ENCODE data around the gene EDNRA. TPM values are rescaled to one million over a fixed set of nuclear protein-coding genes. Genes with fewer than 3 reads are reported as not detected.

The EDNRA gene
- polyA plus RNA-seq, 3 donors: 67.9 to 97.2 (median 88.1) TPM

DNA sequence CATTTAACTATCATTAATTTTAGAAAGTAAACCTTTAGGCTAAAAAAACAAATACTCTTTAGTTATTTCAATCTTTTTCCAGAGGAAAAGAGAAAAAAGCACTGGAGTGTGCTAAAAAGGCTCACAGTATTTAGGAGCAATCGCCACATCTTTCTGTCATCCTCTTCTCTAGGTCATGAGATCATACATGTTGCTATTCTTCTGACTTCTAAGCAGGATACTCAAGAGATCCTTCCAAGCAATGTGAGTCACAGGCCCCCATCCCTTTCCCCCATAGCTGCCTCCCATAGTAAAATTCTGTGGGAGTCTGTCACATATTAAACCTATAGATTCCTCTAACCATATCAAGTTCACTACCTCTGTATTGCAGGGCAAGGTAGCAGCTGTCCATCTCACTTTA is 7.7 kb downstream of the EDNRA start:
- no peak for DNase-seq (ENCODE audit: extremely low read depth in 1 of 11, low read depth in 9 of 11, low spot score in 4 of 11)

DNA sequence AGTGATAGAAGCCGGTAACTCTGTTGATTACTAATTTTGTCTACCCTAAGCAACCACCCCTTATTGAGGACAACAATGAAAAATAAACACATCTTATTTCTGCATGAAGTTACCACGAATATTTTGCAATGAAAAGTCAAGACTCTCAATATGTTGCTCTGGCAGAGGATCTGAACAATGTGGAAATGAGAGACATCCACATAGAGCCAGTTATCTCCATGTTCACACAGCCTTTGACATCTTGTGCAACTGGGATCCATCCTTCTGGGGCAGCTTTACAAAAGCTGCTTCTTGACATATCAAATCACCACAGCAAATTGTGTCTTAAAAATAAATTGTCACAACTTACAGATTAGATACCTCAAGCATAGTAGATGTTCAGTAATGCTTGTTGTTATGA is 10.2 kb downstream of the EDNRA start:
- no peak for DNase-seq (ENCODE audit: extremely low read depth in 1 of 11, low read depth in 9 of 11, low spot score in 4 of 11)

DNA sequence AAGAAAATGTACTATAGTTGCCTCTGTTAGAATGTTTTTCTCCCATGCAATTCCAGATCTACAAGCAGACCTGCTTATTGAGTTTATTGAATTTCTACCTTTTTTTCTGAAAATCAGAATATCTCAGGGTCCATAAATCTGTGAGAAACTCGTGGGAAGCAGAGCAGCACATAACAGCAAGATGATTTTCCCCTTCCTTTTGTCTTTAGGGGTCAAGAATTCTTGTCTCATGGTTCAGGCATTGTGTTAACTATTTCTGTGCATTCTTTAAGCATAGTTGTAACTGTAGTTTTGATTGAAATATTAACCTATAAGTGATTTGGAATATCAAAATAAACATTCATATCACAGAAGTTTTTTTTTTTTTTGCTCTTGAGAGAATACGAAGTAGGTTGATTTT is 11.4 kb downstream of the EDNRA start:
- no peak for DNase-seq (ENCODE audit: extremely low read depth in 1 of 11, low read depth in 9 of 11, low spot score in 4 of 11)

DNA sequence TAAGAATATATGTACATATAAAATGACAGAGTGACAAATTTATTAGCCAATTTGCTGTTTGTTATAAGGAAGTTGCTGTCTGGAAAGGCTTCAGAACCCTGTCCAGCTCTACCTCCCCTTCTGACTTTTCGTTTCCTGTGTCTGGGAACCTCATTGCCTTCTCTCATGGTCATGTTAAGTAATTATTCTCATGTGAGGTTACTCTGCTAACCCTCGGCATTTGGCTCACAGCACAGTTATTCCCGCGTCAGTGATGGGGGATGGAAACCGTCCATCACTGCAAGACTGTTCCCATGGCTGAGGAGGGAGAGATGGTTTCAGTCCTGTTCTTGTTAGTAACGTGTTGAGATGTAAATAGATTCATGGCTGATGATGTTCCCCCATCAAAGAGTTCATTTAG is 11.9 kb downstream of the EDNRA start:
- peak in 9 of 11 donors; percentile 25 to 68 (median 51) for DNase-seq (ENCODE audit: extremely low read depth in 1 of 11, low read depth in 9 of 11, low spot score in 4 of 11)

DNA sequence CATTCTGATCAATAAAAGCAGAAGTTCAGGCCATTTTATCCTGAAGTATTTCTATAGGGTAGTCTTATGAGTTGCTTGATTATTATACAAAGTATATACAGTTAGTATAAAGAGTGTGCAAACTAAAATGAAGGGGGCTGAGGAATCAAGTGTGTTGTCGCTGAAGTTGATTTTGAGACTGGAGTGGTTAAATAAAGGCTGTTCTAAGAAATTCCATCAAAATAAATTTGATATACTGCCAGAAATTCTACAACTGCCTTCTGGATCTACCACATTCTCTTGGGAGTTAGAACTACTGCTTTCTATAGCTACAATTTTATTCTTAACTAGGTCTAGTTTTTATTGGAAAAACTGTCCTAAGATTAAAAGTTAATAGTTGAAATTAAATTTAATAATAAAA is 12.4 kb downstream of the EDNRA start:
- DNase-seq (ENCODE audit: extremely low read depth in 1 of 11, low read depth in 9 of 11, low spot score in 4 of 11): no peak

DNA sequence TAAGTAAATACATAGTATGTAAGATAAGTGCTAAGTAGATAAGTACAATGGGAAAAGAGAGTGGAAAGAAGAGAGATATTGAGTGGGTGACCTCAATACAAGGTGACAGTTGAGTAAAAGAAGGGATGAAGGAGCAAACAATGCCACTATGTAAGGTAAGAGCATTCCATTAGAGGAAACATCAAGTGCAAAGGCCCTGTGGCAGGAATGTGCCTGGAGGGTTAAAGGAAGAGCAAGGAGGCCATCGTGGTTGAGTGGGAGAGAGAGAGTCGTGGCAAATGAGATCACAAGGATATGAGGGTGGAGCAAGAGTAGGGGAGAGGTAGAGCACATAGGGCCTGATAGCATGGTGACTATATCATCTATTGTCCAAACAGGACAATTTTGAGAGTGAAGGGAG is 13.4 kb downstream of the EDNRA start:
- no peak for DNase-seq (ENCODE audit: extremely low read depth in 1 of 11, low read depth in 9 of 11, low spot score in 4 of 11)

DNA sequence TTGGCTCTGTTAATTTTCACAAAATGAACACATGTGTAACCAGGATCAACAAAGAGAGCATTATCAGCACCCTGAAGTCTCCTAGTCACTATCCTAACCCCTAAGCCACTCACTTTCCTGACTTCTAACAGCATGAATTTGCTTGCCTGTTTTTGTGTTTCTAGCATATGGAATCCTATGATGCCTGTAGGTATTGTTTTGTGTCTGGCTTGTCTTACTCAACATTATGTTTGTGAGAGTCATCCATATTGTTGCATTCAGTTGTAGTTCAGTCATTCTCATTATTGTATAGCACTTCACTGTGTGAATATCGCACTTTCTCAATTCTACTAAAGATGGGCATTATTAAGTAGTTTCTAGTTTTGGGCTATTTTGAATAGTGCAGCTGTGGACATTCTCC is 15.6 kb downstream of the EDNRA start:
- DNase-seq (ENCODE audit: extremely low read depth in 1 of 11, low read depth in 9 of 11, low spot score in 4 of 11): no peak

DNA sequence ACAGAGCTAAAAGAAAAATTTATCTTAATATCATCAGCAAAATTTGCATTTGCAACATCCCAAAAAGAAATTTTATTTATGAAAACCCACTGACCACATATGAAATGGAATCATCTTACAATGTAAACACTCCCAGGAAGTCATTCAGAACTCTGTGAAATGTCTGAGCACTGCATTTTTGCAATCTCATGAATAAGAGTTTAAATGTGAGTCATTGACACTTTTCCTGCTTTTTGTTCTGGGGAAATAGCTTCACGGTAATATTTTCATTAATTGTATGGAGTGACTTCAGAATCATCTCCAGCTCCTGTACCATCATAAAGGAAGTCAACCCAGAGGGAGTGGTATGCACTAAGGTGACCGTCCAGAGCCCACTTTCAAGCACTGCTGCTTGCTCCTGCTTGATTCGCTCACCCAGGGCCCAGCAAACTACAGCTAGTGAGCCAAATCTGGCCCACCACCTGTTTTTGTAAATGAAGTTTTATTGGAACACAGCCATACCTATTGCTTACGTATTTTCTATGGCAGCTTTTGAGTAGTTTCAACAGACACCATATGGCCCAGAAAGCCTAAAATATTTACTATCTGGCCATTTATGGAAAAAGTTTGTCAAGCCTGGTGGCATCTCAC is 17.2 kb downstream of the EDNRA start:
- no peak for DNase-seq (ENCODE audit: extremely low read depth in 1 of 11, low read depth in 9 of 11, low spot score in 4 of 11)

DNA sequence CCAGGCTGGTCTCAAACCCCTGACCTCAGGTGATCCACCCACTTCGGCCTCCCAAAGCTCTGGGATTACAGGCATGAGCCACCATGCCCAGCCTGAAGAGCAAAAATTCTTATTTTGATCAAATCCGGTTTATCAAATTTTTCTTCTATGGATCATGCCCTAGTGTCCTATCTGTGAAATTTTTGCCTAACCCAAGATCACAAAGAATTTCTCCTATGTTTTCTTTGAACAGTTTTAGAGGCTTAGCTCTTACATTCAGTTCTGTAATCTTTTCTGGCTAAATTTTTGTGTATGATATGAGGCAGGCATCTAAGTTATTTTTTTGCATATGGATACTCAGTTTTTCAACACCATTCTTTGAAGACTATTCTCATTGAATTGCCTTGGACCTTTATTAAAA is 27.4 kb downstream of the EDNRA start:
- no peak for DNase-seq (ENCODE audit: extremely low read depth in 1 of 11, low read depth in 9 of 11, low spot score in 4 of 11)

DNA sequence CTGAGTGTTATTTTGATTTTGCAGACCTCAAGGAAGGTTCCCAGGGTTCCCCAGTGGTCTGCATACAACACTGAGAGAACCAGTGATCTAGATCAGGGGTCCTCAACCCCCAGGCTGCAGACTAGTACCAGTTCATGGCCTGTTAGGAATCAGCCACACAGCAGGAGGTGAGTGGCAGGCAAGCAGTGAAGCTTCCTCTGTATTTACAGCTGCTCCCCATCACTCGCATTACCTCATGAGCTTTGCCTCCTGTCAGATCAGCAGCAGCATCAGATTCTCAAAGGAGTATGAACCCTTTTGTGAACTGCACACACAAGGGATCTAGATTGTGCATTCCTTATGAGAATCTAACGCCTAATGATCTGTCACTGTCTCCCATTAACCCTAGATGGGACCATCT is 28.5 kb downstream of the EDNRA start:
- no peak for DNase-seq (ENCODE audit: extremely low read depth in 1 of 11, low read depth in 9 of 11, low spot score in 4 of 11)

DNA sequence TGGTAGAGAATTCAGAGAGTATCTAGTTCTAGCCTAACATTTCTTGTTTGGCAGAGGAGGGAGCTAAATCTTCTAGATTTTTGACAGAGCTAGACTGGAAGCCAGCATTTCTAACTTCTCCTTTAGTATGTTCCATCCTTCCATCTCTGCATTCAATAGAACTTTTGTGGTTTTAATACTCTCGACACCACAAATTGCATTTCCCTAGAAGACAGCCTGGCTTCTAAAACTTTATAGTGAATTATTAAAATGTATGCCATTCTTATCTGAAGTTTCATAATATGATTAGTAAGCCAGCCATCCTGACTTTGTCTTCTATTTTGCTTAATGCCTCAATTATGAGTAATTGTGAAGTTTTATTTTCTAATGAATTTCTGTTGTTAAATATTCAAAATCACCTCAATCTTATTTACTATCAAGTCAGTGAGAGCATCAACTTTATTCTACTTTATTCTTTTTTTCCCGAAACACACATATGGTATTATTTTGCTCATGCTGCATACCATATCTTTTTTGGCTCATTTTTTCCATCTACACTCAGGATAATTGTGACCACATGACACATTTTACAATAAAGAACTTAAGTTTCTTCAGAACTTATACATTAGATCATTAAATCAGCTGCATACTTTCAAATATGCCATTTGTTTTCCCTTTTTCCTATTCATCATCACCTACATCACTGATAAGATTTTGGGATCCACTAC is 30.2 kb downstream of the EDNRA start:
- DNase-seq (ENCODE audit: extremely low read depth in 1 of 11, low read depth in 9 of 11, low spot score in 4 of 11): no peak

DNA sequence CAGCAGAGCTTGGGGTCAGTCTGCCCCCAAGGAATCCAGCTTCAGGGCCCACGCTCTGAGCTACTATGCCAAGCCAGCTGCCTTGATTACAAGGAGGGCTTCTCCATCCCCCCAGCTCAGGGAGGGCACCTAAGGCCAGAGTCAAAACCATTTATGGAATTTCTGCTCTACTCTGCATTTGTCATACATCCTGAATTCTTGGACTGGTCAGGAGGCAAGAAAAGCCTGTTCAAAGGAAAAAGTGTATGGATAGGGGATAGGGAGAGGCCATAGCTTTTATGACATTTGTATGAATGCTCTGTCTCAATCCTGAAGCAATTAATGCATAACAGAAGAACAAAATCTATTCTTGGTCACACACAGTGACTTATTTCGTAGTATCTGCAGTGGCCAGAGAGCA is 32.2 kb downstream of the EDNRA start:
- no peak for DNase-seq (ENCODE audit: extremely low read depth in 1 of 11, low read depth in 9 of 11, low spot score in 4 of 11)

DNA sequence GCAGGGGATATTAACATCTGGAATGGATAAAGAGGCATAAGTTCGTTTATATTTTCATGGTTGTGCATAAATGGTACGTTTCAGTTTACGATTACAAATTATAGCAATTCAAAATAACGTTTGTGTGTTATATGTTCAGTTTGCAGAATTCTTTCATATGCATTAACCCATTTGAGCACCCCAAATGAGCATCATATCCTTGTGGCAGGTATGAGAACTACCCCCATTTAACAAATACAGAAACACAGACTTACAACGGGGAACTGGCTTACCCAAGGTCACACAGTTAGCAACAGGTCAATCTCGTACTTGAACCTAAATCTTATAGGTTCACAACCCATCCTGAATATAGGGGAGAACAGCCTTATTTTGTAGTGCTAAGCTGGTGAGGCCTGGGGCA is 33.1 kb downstream of the EDNRA start:
- DNase-seq (ENCODE audit: extremely low read depth in 1 of 11, low read depth in 9 of 11, low spot score in 4 of 11): no peak

DNA sequence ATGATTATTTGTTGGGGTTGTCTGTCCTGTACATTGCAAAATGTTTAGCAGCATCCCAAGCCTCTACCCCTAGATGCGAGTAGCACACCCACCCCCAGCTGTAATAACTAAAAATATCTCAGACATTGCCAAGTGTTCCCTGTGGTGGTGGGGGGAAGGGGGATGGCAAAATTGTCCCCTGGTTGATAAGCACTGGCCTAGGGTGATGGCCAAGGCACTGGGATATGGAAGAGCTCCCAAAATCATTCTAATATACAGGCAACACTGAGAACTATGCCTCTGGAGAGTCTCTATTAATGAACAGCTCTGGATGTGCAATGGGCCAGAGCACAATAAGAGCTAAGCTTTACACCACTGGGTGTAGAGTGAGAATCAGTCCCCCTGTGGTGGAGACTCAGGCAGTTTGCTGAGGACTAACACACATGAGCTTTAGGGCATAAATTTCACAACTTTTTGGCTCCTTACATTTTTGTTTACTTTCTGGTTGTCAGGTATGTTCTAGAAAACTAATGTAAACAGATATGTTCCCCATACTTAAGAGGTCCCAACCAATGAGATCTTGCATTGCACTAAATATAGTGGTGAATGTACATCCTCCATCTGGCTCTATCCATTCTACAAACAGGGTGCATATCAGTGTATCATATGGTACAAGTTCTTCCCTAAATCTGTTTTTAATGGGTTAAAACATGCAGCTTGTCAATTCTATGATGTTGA is 34.5 kb downstream of the EDNRA start:
- no peak for DNase-seq (ENCODE audit: extremely low read depth in 1 of 11, low read depth in 9 of 11, low spot score in 4 of 11)

DNA sequence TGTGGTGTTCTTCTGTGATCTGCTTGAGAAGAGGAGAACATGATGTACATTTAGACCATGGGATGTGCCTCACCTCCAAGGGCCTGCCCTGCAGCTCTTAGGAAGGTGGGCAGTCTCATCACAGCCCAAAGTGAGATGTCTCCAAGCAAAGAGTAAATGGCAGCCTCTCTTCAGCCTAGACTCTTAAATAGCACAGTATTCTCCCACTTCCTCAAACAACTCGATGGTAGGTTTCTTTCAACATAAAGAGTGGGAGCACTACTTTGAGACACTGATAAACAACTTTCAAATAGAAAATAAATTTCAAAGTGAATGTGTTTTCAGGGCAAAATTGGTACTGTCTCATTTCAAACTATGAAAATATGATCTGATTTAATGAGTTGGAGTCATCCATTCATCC is 35.2 kb downstream of the EDNRA start:
- DNase-seq (ENCODE audit: extremely low read depth in 1 of 11, low read depth in 9 of 11, low spot score in 4 of 11): no peak

DNA sequence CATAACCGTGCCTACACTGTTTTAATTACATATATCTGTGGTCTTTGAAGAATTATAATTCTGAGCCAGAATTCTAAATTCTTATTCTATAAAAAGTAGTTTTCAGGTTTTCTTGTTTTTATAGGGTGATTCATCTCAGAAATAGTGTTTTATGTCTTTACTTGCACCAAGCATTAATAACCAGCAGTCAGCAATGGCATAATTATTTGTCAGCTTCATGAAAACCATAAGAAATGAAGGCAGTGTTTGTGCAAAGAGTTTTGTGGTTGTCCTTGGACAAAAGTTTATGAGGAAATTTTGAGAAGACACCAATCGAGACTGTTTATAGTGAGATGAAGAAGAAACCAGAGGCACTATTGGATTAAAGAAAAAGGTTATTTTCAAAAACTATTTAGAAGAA is 37.2 kb downstream of the EDNRA start:
- DNase-seq (ENCODE audit: extremely low read depth in 1 of 11, low read depth in 9 of 11, low spot score in 4 of 11): no peak

DNA sequence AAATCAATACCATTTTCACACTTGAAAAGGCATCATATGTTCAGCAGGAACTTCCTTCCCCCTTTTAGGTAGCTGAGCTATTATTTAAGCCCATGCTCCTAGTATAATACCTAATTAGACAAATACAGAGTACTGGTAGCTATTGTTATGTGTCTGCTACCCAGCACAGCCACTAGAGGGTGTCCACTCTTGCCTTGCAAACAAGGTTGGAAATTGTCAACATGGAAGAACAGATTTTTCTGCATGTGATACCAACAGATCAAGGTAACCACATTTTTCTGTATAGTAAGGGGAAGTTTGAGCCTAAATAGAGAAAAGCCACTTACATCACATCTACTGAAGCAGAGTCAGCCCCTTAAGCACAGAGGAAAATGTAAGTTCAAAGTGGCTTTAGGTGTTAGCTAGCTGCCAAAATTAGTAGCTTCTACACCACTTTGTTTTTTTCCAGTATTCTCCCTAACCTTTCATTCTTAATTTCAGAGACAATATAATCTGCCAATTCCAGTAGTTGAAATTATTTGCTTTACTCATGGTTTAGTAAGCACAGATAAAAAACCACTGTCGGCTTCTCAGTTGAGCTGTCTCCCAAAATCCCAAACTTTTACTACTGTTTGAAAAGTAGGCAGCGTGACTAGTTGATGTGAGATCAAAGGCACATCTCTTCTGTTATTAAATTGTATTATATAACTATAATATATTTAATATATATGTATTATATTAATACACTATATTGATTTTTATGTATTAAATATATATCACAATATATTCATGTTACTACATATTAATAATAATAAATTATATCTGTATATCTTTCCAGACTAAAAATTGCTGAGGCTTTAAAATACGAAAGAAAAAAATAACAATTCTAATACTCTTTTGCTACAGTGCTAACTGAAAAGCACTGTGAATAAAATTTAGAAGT is 38.2 kb downstream of the EDNRA start:
- DNase-seq (ENCODE audit: extremely low read depth in 1 of 11, low read depth in 9 of 11, low spot score in 4 of 11): peak in 8 of 11 donors; percentile 20 to 52 (median 32)

DNA sequence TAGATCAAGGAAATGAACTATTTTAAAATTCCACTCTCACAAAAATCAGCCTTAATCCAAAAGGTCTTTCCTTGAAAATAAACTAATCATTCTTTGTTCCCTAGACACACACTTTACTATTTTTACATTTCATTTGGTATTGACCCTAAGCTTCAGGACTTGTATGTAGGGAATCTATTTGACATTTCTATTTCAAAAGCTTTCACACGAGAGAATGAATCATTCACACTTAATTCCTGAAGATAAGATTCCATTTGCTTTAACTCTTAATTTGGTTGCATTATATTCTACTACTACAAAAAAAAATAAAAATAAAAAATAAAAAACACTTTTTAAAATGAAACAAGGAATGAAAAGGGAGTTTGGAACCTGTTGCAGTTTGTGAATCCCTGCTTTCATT is 43.7 kb downstream of the EDNRA start:
- no peak for DNase-seq (ENCODE audit: extremely low read depth in 1 of 11, low read depth in 9 of 11, low spot score in 4 of 11)

DNA sequence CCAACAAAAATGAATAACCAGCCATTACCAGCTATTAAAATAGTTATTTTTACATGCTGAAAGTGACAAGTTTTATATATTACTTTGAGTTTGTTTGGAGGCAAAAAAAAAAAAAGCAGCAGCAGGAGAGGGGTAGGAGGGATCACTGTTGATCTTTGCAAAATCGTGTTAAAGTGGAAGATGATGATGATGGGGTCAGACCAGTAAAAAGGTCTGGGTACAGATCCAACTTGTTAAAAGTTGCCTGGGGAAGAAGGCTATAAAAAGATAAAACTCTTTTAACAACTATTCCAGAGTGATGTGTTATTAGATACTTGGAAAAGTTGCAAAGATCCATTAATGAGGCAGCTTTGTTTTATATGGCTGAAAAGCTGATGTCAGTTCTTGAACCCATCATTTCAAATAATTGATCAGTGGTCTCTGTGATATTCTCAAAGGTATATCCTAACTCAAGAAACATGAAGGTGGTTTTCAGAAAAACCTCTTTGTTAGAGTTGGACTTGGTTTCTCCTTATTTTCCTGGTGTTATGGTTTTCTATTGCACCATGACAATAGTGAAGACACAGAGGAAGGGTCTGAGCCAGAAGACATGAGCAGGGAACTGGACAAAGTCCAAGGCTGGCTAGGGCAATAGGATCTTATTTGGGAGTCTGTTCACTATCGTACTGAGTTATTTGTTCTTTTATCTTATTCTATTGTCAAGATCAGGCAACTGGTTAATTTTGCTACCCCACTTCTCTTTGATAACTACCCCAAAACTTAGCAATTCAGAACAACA is 44.8 kb downstream of the EDNRA start:
- DNase-seq (ENCODE audit: extremely low read depth in 1 of 11, low read depth in 9 of 11, low spot score in 4 of 11): no peak
